Activated naive CD8-positive, alpha-beta T cell (primary cell): ENCODE measurements around the gene BEAN1.

Experiments
- H3K27ac Mint-ChIP-seq: one replicate; pipeline ENCODE4 v1.8.0; 2021; ENCODE audit warnings: mixed read lengths
- H3K27me3 Mint-ChIP-seq: one replicate; pipeline ENCODE4 v1.8.0; 2021; ENCODE audit warnings: mixed read lengths
- H3K36me3 Mint-ChIP-seq: one replicate; pipeline ENCODE4 v1.8.0; 2021; ENCODE audit warnings: mixed read lengths
- H3K4me1 Mint-ChIP-seq: one replicate; pipeline ENCODE4 v1.8.0; 2021; ENCODE audit warnings: low read depth, mixed read lengths
- H3K4me3 Mint-ChIP-seq: one replicate; pipeline ENCODE4 v1.8.0; 2021; ENCODE audit warnings: mild to moderate bottlenecking, mixed read lengths
- H3K9me3 Mint-ChIP-seq: one replicate; pipeline ENCODE4 v1.8.0; 2021; ENCODE audit warnings: low read depth, mixed read lengths

BEAN1 gene

GRCh38 chr16:66405057-66405783, 21.9 kb upstream of the BEAN1 start:
- H3K9me3 Mint-ChIP-seq: peaks cover 5% of the 10 kb centered on the region
- peaks cover 28% of the 10 kb centered on the region for H3K4me1 Mint-ChIP-seq
- no peak overlapping the region for H3K4me3 Mint-ChIP-seq
- peaks cover 3% of the 10 kb centered on the region for H3K27me3 Mint-ChIP-seq
- H3K36me3 Mint-ChIP-seq: no peaks in the 10 kb centered on the region
- H3K27ac Mint-ChIP-seq: no peak overlapping the region

- Mint-ChIP-seq H3K27ac (no peak overlapping the region), H3K27me3 (peaks cover 3% of the 10 kb centered on the region), H3K9me3 (peaks cover 5% of the 10 kb centered on the region), H3K36me3 (peaks cover 10% of the 10 kb centered on the region), H3K4me3 (peak overlapping the region; percentile 89), H3K4me1 (peaks cover 28% of the 10 kb centered on the region)
Measured at GRCh38 chr16:66406534-66407221, 20.4 kb upstream of the BEAN1 start.

GRCh38 chr16:66408163-66409048, 18.7 kb upstream of the BEAN1 start:
- peak overlapping the region; percentile 85 for H3K4me3 Mint-ChIP-seq
- H3K27ac Mint-ChIP-seq: peak overlapping the region; percentile 93
- peaks cover 28% of the 10 kb centered on the region for H3K4me1 Mint-ChIP-seq
- H3K9me3 Mint-ChIP-seq: peaks cover 13% of the 10 kb centered on the region
- peaks cover 10% of the 10 kb centered on the region for H3K36me3 Mint-ChIP-seq
- peaks cover 3% of the 10 kb centered on the region for H3K27me3 Mint-ChIP-seq

GRCh38 chr16:66409156-66409555, 17.9 kb upstream of the BEAN1 start:
- H3K27ac Mint-ChIP-seq: peak overlapping the region; percentile 93
- H3K4me3 Mint-ChIP-seq: peak overlapping the region; percentile 85
- H3K27me3 Mint-ChIP-seq: peaks cover under 1% of the 10 kb centered on the region
- peaks cover 13% of the 10 kb centered on the region for H3K9me3 Mint-ChIP-seq
- H3K36me3 Mint-ChIP-seq: peaks cover 14% of the 10 kb centered on the region
- H3K4me1 Mint-ChIP-seq: peaks cover 28% of the 10 kb centered on the region

- Mint-ChIP-seq H3K4me1 (peaks cover 24% of the 10 kb centered on the region), H3K27ac (no peak overlapping the region), H3K9me3 (peaks cover 8% of the 10 kb centered on the region), H3K4me3 (no peak overlapping the region), H3K27me3 (no peaks in the 10 kb centered on the region), H3K36me3 (peaks cover 14% of the 10 kb centered on the region)
Measured at GRCh38 chr16:66412182-66412581, 14.9 kb upstream of the BEAN1 start.

- Mint-ChIP-seq H3K27me3 (no peaks in the 10 kb centered on the region), H3K36me3 (peaks cover 14% of the 10 kb centered on the region), H3K27ac (no peak overlapping the region), H3K9me3 (peaks cover 8% of the 10 kb centered on the region), H3K4me1 (peaks cover under 1% of the 10 kb centered on the region), H3K4me3 (no peak overlapping the region)
Measured at GRCh38 chr16:66414891-66415290, 12.2 kb upstream of the BEAN1 start.

GRCh38 chr16:66416136-66416535, 11.0 kb upstream of the BEAN1 start:
- Mint-ChIP-seq H3K4me1 (no peaks in the 10 kb centered on the region), H3K27me3 (peaks cover 3% of the 10 kb centered on the region)

GRCh38 chr16:66416939-66417700, 10.0 kb upstream of the BEAN1 start:
- H3K27me3 Mint-ChIP-seq: peaks cover 3% of the 10 kb centered on the region
- peaks cover 8% of the 10 kb centered on the region for H3K9me3 Mint-ChIP-seq
- H3K4me3 Mint-ChIP-seq: no peak overlapping the region
- peaks cover 4% of the 10 kb centered on the region for H3K36me3 Mint-ChIP-seq
- no peak overlapping the region for H3K27ac Mint-ChIP-seq
- no peaks in the 10 kb centered on the region for H3K4me1 Mint-ChIP-seq

More at GRCh38 chr16:66416136-66416535, 11.0 kb upstream of the BEAN1 start:
- H3K4me3 Mint-ChIP-seq: no peak overlapping the region
- H3K27ac Mint-ChIP-seq: no peak overlapping the region
- H3K9me3 Mint-ChIP-seq: peaks cover 8% of the 10 kb centered on the region
- H3K36me3 Mint-ChIP-seq: peaks cover 9% of the 10 kb centered on the region

- Mint-ChIP-seq H3K4me3 (no peak overlapping the region), H3K9me3 (no peaks in the 10 kb centered on the region), H3K27me3 (peaks cover 6% of the 10 kb centered on the region), H3K27ac (no peak overlapping the region), H3K36me3 (peaks cover 4% of the 10 kb centered on the region), H3K4me1 (no peaks in the 10 kb centered on the region)
Measured at GRCh38 chr16:66418165-66418962, 8.7 kb upstream of the BEAN1 start.

GRCh38 chr16:66419527-66419926, 7.6 kb upstream of the BEAN1 start:
- Mint-ChIP-seq H3K27ac (no peak overlapping the region), H3K4me1 (no peaks in the 10 kb centered on the region), H3K27me3 (peaks cover 8% of the 10 kb centered on the region), H3K9me3 (no peaks in the 10 kb centered on the region), H3K36me3 (no peaks in the 10 kb centered on the region), H3K4me3 (no peak overlapping the region)

- H3K36me3 Mint-ChIP-seq: no peaks in the 10 kb centered on the region
- H3K4me1 Mint-ChIP-seq: no peaks in the 10 kb centered on the region
- no peaks in the 10 kb centered on the region for H3K9me3 Mint-ChIP-seq
- H3K27me3 Mint-ChIP-seq: peaks cover 14% of the 10 kb centered on the region
- no peak overlapping the region for H3K4me3 Mint-ChIP-seq
- H3K27ac Mint-ChIP-seq: no peak overlapping the region
Measured at GRCh38 chr16:66420396-66420795, 6.7 kb upstream of the BEAN1 start.

- Mint-ChIP-seq H3K27me3 (peaks cover 20% of the 10 kb centered on the region), H3K4me3 (no peak overlapping the region), H3K4me1 (peaks cover 2% of the 10 kb centered on the region), H3K27ac (no peak overlapping the region), H3K36me3 (no peaks in the 10 kb centered on the region), H3K9me3 (no peaks in the 10 kb centered on the region)
Measured at GRCh38 chr16:66421891-66422290, 5.2 kb upstream of the BEAN1 start.

- Mint-ChIP-seq H3K4me1 (peaks cover 2% of the 10 kb centered on the region), H3K4me3 (no peak overlapping the region), H3K9me3 (no peaks in the 10 kb centered on the region), H3K27me3 (peaks cover 20% of the 10 kb centered on the region), H3K27ac (no peak overlapping the region), H3K36me3 (no peaks in the 10 kb centered on the region)
Measured at GRCh38 chr16:66422366-66422765, 4.7 kb upstream of the BEAN1 start.

- Mint-ChIP-seq H3K27ac (no peak overlapping the region), H3K27me3 (peaks cover 20% of the 10 kb centered on the region), H3K36me3 (no peaks in the 10 kb centered on the region), H3K9me3 (no peaks in the 10 kb centered on the region), H3K4me3 (no peak overlapping the region), H3K4me1 (peaks cover 3% of the 10 kb centered on the region)
Measured at GRCh38 chr16:66423177-66423576, 3.9 kb upstream of the BEAN1 start.
